Lower leg skin (tissue), 3 donors: ENCODE data around the gene RAPGEF5.

ENCODE experiments used
- CTCF ChIP-seq, 3 donors: fragments of 450-650 bp; IDR thresholded peaks; one replicate each; pipeline ENCODE4 v1.5.1; 2016; ENCODE audit warnings: antibody characterized with exemption in 3 of 3, mild to moderate bottlenecking in 3 of 3, moderate library complexity in 2 of 3
- POLR2A ChIP-seq, 2 donors: fragments of 450-650 bp; IDR thresholded peaks; one replicate each; pipeline ENCODE4 v1.6.1; 2016 to 2017; ENCODE audit warnings: antibody characterized with exemption in 2 of 2, mild to moderate bottlenecking in 1 of 2, moderate library complexity in 1 of 2

GRCh38 chr7:22363756-22364422, 6.9 kb upstream of the RAPGEF5 start:
- TF ChIP-seq POLR2A (IDR thresholded peaks at IDR 0.05) (no peak), CTCF (IDR thresholded peaks at IDR 0.05) (no peak)
